Endothelial cell of umbilical vein (primary cell): ENCODE results near the gene SYNJ1. TPM values are rescaled to one million over a fixed set of nuclear protein-coding genes. Genes with fewer than 3 reads are reported as not detected.

ENCODE experiments used
- BruUV-seq: library from RNA; stranded (reverse); fragments of 400-500 nt; replicated peaks from 2 replicates; lab custom pipeline; 2021; lab: Mats Ljungman, UMichigan
- CTCF ChIA-PET: fragments of 300-600, 350-600 bp; sonication (Branson Sonifier 250); formaldehyde crosslinking; loops from one replicate; lab custom pipeline; 2021; ENCODE audit warnings: antibody characterized with exemption, inconsistent platforms; lab: Charles Lee
- POLR2A ChIA-PET: fragments of 300-600, 350-600 bp; sonication (Branson Sonifier 250); formaldehyde crosslinking; loops from one replicate; lab custom pipeline; 2021; ENCODE audit warnings: antibody characterized with exemption, inconsistent platforms; lab: Charles Lee
- DNase-seq: peaks from one replicate; pipeline ENCODE4 v3.0.0-alpha.2; 2011; ENCODE audit warnings: low read depth, low spot score
- FAIRE-seq: peaks from 2 replicates; lab custom pipeline; 2011; peaks lifted over from hg19 to GRCh38; lab: Jason Lieb, UNC
- H2AFZ ChIP-seq: 2 replicates; pipeline ENCODE4 v1.6.0; 2012; ENCODE audit warnings: low read depth, low read length, control low read depth, inconsistent platforms
- H3K27ac ChIP-seq: 2 replicates; pipeline ENCODE4 v1.5.1; 2011; ENCODE audit warnings: low read depth, mild to moderate bottlenecking, control low read depth, low read length, moderate library complexity; ENCODE audit not compliant: insufficient read depth
- H3K27me3 ChIP-seq, 2 experiments: 2 replicates each; pipeline versions ENCODE4 v1.6.0 to v1.6.1; 2011; ENCODE audit warnings: low read length in 2 of 2, mixed read lengths in 1 of 2; ENCODE audit not compliant: control insufficient read depth in 2 of 2, insufficient read depth in 2 of 2
- H3K36me3 ChIP-seq, 2 experiments: 2 replicates in 1 of 2; 3 replicates in 1 of 2; pipeline ENCODE4 v1.5.1; 2011; ENCODE audit warnings: low read length in 2 of 2, mild to moderate bottlenecking in 1 of 2, moderate library complexity in 1 of 2; ENCODE audit not compliant: control insufficient read depth in 2 of 2, insufficient read depth in 2 of 2; ENCODE audit errors: extremely low read depth in 1 of 2
- H3K4me1 ChIP-seq: 3 replicates; pipeline ENCODE4 v1.5.1; 2011; ENCODE audit warnings: mild to moderate bottlenecking, low read length; ENCODE audit not compliant: control insufficient read depth, insufficient read depth; ENCODE audit errors: extremely low read depth
- H3K4me2 ChIP-seq: 2 replicates; pipeline ENCODE4 v1.6.1; 2011; ENCODE audit warnings: low read length, control low read depth, mixed read lengths; ENCODE audit not compliant: insufficient read depth
- H3K4me3 ChIP-seq, 3 experiments: fragments of 200-600 bp in 1 of 3; sonication (generic), shearing (Covaris generic) in 1 of 3; replicated peaks in 1 of 3; 2 replicates each; pipeline ENCODE4 v1.5.1; 2011 to 2016; ENCODE audit warnings: control low read depth in 3 of 3, low read length in 3 of 3, mild to moderate bottlenecking in 2 of 3, inconsistent platforms in 1 of 3, low read depth in 1 of 3, moderate library complexity in 1 of 3; ENCODE audit not compliant: insufficient read depth in 1 of 3
- H3K79me2 ChIP-seq: 2 replicates; pipeline ENCODE4 v1.6.0; 2012; ENCODE audit warnings: low read length, inconsistent platforms; ENCODE audit not compliant: control insufficient read depth, insufficient read depth
- H3K9ac ChIP-seq: replicated peaks from 2 replicates; pipeline ENCODE3; 2011; ENCODE audit warnings: low read length, control low read depth; ENCODE audit not compliant: insufficient read depth; ENCODE audit errors: extremely low read depth
- H3K9me1 ChIP-seq: replicated peaks from 3 replicates; pipeline ENCODE4 v1.6.0; 2011; ENCODE audit warnings: mild to moderate bottlenecking, low read length; ENCODE audit not compliant: control insufficient read depth, insufficient read depth; ENCODE audit errors: extremely low read depth
- H3K9me3 ChIP-seq: replicated peaks from 2 replicates; pipeline ENCODE4 v1.5.1; 2012; ENCODE audit warnings: low read length, inconsistent platforms; ENCODE audit not compliant: control insufficient read depth, insufficient read depth
- H4K20me1 ChIP-seq: replicated peaks from 2 replicates; pipeline ENCODE3; 2011; ENCODE audit warnings: mild to moderate bottlenecking, low read length; ENCODE audit not compliant: control insufficient read depth, insufficient read depth; ENCODE audit errors: extremely low read depth
- EZH2 ChIP-seq: IDR thresholded peaks from 2 replicates; pipeline ENCODE4 v1.6.1; 2012; ENCODE audit warnings: borderline replicate concordance, low read depth, mild to moderate bottlenecking, moderate library complexity, low read length, inconsistent platforms; ENCODE audit not compliant: severe bottlenecking
- FOS ChIP-seq: IDR thresholded peaks from 2 replicates; pipeline ENCODE4 v1.6.1; 2011; ENCODE audit warnings: mild to moderate bottlenecking, low read length, moderate library complexity, borderline replicate concordance; ENCODE audit not compliant: insufficient read depth
- MYC ChIP-seq: IDR thresholded peaks from one replicate; pipeline ENCODE4 v1.6.1; 2011; ENCODE audit warnings: mild to moderate bottlenecking, low read depth, low read length
- POLR2A ChIP-seq: IDR thresholded peaks from 2 replicates; pipeline ENCODE4 v1.6.1; 2012; ENCODE audit warnings: low read depth, mild to moderate bottlenecking, control low read depth, low read length
- POLR2AphosphoS5 ChIP-seq: IDR thresholded peaks from 2 replicates; pipeline ENCODE4 v1.6.1; 2012; ENCODE audit warnings: low read depth, mild to moderate bottlenecking, control low read depth, low read length, moderate library complexity; ENCODE audit not compliant: insufficient read depth
- dilution Hi-C: fragments of 300-500 bp; cut with MboI; formaldehyde crosslinking; loops from one replicate; pipeline ENCODE4 v1.15.0; 2019; ENCODE audit warnings: low sequenced_read_pairs; ENCODE audit not compliant: extremely low pct_ligation_motif_present
- intact Hi-C: fragments of 100-400 bp; cut with micrococcal nuclease; formaldehyde crosslinking; loops from one replicate; pipeline ENCODE4 v1.10.0; 2022
- polyA plus RNA-seq, 4 experiments: library from polyadenylated mRNA; depleted of rRNA in 3 of 4; stranded (reverse) in 3 of 4; unstranded in 1 of 4; fragments of >200 nt; gene quantifications; 2 replicates each; pipeline versions ENCODE4 v1.2.1 to v1.2.3, GENCODE V29; 2011 to 2012; ENCODE audit warnings: missing spikeins in 1 of 4
- total RNA-seq: library from RNA; stranded (reverse); gene quantifications from 2 replicates; pipeline ENCODE4 v1.2.3, GENCODE V29; 2021
- TF ChIP-seq, protein P1 (sequence below), 2 donors: IDR thresholded peaks; 1 replicate in 1 of 2; 2 replicates in 1 of 2; pipeline ENCODE4 v1.5.1; 2011; ENCODE audit warnings: low read length in 2 of 2, mild to moderate bottlenecking in 2 of 2, moderate library complexity in 2 of 2, control low read depth in 1 of 2, inconsistent platforms in 1 of 2, low read depth in 1 of 2; ENCODE audit not compliant: insufficient read depth in 1 of 2; ENCODE audit errors: extremely low read depth in 1 of 2
- TF ChIP-seq, protein P2 (sequence below): IDR thresholded peaks from 2 replicates; pipeline ENCODE4 v1.6.1; 2011; ENCODE audit not compliant: insufficient read depth, insufficient read length

Gene SYNJ1
- total and polyA plus RNA-seq, 2 donors (not counting 3 experiments of a cell fraction or from before 2014, with no cell fraction given): 5.9 to 17.0 TPM

DNA sequence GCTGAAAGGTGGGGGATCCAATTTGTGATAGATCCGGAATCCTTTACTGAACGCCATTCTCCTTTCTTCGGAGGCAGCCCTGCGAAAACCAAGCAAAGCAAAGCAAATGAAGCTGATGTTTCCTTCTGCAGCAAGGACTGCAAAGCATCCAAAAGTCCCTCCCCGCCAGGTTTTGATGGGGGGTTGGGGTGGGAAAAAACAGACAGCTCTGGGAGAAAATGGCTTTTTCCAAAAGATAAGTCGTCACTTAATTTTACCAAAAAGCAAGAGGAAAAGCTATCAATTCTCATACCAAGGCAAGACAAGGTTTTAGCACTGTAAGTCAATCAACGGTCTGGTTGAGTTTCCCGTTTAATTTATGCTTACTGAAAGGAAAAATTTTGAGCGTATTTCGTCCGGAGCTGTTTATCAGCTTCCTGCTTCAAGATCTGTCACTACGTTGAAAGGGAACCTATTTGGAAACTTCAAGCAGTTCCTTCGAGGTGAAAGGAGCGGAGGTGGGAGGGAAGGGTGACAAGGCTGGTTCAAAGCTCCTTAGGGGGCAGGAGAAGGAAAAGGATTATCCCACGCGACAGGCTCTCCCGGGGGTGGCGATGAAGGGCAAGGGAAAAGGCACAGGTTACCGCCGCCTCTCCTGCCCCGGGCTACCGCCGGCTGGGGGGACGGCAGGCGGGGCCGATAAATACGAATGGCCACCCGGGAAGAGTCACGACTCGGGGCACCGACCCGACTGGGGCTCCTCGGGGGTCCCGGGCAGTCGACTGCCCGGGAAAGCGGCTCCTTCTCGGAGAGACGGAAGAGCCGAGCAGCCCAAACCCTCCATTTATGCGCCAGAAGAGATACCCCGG is 750 bp downstream of the SYNJ1 start:
- intact Hi-C loops (loop anchor here (1.0 to 5.0 kb wide), 3 partner anchors 19 to 115 kb away; partner anchors contain the start of gene CFAP298), dilution Hi-C loops (no loop called here)
- Histone ChIP-seq H3K79me2 (no peaks in the 10 kb centered on the region), H3K4me3 (peak overlapping the region; percentile 45 to 87 (median 85)), H3K4me2 (peak overlapping the region; percentile 71), H3K9me1 (no peaks in the 10 kb centered on the region), H3K9me3 (no peaks in the 10 kb centered on the region), H3K36me3 (no peaks in the 10 kb centered on the region), H4K20me1 (no peaks in the 10 kb centered on the region), H3K27me3 (no peaks in the 10 kb centered on the region), H2AFZ (peak overlapping the region; percentile 95), H3K27ac (peak overlapping the region; percentile 50), H3K9ac (peak overlapping the region; percentile 73), H3K4me1 (peaks cover 13% of the 10 kb centered on the region)
- BruUV-seq: no TSS peak
- TF ChIP-seq, protein P1, sequence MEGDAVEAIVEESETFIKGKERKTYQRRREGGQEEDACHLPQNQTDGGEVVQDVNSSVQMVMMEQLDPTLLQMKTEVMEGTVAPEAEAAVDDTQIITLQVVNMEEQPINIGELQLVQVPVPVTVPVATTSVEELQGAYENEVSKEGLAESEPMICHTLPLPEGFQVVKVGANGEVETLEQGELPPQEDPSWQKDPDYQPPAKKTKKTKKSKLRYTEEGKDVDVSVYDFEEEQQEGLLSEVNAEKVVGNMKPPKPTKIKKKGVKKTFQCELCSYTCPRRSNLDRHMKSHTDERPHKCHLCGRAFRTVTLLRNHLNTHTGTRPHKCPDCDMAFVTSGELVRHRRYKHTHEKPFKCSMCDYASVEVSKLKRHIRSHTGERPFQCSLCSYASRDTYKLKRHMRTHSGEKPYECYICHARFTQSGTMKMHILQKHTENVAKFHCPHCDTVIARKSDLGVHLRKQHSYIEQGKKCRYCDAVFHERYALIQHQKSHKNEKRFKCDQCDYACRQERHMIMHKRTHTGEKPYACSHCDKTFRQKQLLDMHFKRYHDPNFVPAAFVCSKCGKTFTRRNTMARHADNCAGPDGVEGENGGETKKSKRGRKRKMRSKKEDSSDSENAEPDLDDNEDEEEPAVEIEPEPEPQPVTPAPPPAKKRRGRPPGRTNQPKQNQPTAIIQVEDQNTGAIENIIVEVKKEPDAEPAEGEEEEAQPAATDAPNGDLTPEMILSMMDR (IDR thresholded peaks at IDR 0.05; ENCODE audit: extremely low read depth in 1 of 2, insufficient read depth in 1 of 2, low read depth in 1 of 2, low read length in 2 of 2): no peak
- no peak for TF ChIP-seq EZH2
- TF ChIP-seq POLR2AphosphoS5: no peak
- TF ChIP-seq MYC: no peak
- TF ChIP-seq, protein P2, sequence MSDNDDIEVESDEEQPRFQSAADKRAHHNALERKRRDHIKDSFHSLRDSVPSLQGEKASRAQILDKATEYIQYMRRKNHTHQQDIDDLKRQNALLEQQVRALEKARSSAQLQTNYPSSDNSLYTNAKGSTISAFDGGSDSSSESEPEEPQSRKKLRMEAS: no peak
- no peak for TF ChIP-seq POLR2A
- no peak for TF ChIP-seq FOS
- FAIRE-seq (peak; percentile 71), DNase-seq (peak; percentile 63)
- CTCF ChIA-PET: interaction anchor here (0.7 to 2.7 kb wide), 15 partner anchors 10 to 324 kb away, joined by 3 to 22 read pairs (median 3); partner anchors contain the start of genes CFAP298 and PAXBP1
- POLR2A ChIA-PET: interaction anchor here (1.5 kb wide), 1 partner anchor 19 kb away, joined by 3 read pairs; no protein-coding TSS in a partner anchor
